Gastroesophageal sphincter (tissue), 4 donors: ENCODE measurements around the gene ALG12. TPM values are rescaled to one million over a fixed set of nuclear protein-coding genes. Genes with fewer than 3 reads are reported as not detected.

Experiments used
- ATAC-seq: fragments of 150-250 bp; one replicate; pipeline ENCODE4 v1.9.1; 2016; ENCODE audit warnings: mild to moderate bottlenecking, moderate library complexity
- H3K27ac ChIP-seq, 4 donors: fragments of 200-600 bp; sonication (generic) in 3 of 4; 1 replicate in 3 of 4; 2 replicates in 1 of 4; pipeline ENCODE4 v1.5.1; 2016 to 2019
- H3K27me3 ChIP-seq: fragments of 200-600 bp; sonication (generic); one replicate; pipeline ENCODE4 v1.5.1; 2019
- H3K36me3 ChIP-seq, 2 donors: fragments of 200-600 bp; sonication (generic); one replicate each; pipeline ENCODE4 v1.5.1; 2019; ENCODE audit warnings: control low read depth in 1 of 2
- H3K4me1 ChIP-seq, 3 donors: fragments of 200-600 bp; sonication (generic); 1 replicate in 2 of 3; 2 replicates in 1 of 3; pipeline ENCODE4 v1.5.1; 2016 to 2019; ENCODE audit warnings: control low read depth in 2 of 3
- H3K4me3 ChIP-seq, 2 donors: fragments of 200-600 bp; sonication (generic); one replicate each; pipeline ENCODE4 v1.5.1; 2019; ENCODE audit warnings: mild to moderate bottlenecking in 1 of 2, moderate library complexity in 1 of 2
- H3K9me3 ChIP-seq, 3 donors: fragments of 200-600 bp; sonication (generic); one replicate each; pipeline ENCODE4 v1.5.1; 2017 to 2019; ENCODE audit warnings: control low read depth in 2 of 3
- CTCF ChIP-seq, 4 experiments: fragments of 200-600 bp in 2 of 4; fragments of 450-650 bp in 2 of 4; sonication (generic) in 1 of 4; IDR thresholded peaks; one replicate each; pipeline ENCODE4 v1.5.1; 2017 to 2019; ENCODE audit warnings: antibody characterized with exemption in 4 of 4, mild to moderate bottlenecking in 2 of 4, moderate library complexity in 2 of 4
- EP300 ChIP-seq: sonication (generic); formaldehyde crosslinking; IDR thresholded peaks from one replicate; pipeline ENCODE4 v1.6.1; 2017; ENCODE audit warnings: antibody characterized with exemption, mild to moderate bottlenecking
- POLR2A ChIP-seq, 2 donors: fragments of 450-650 bp; IDR thresholded peaks; one replicate each; pipeline ENCODE4 v1.6.1; 2017; ENCODE audit warnings: antibody characterized with exemption in 2 of 2, mild to moderate bottlenecking in 2 of 2, moderate library complexity in 1 of 2
- POLR2AphosphoS5 ChIP-seq: sonication (generic); formaldehyde crosslinking; IDR thresholded peaks from one replicate; pipeline ENCODE4 v1.6.1; 2017; ENCODE audit warnings: antibody characterized with exemption
- WGBS, 2 donors: methylation state at CpG; one replicate each; pipeline ENCODE4 v1.1.5; 2018; ENCODE audit warnings: low coverage in 1 of 2; 5-methylcytosine and 5-hydroxymethylcytosine counted together
- total RNA-seq, 4 donors: library from RNA; depleted of rRNA; stranded (reverse); fragments of >200 nt; gene quantifications; one replicate each; pipeline ENCODE4 v1.1.0, GENCODE V29; 2016

Gene ALG12
- total RNA-seq, 4 donors from 2014 or later: 18.8 to 30.0 (median 22.6) TPM

DNA sequence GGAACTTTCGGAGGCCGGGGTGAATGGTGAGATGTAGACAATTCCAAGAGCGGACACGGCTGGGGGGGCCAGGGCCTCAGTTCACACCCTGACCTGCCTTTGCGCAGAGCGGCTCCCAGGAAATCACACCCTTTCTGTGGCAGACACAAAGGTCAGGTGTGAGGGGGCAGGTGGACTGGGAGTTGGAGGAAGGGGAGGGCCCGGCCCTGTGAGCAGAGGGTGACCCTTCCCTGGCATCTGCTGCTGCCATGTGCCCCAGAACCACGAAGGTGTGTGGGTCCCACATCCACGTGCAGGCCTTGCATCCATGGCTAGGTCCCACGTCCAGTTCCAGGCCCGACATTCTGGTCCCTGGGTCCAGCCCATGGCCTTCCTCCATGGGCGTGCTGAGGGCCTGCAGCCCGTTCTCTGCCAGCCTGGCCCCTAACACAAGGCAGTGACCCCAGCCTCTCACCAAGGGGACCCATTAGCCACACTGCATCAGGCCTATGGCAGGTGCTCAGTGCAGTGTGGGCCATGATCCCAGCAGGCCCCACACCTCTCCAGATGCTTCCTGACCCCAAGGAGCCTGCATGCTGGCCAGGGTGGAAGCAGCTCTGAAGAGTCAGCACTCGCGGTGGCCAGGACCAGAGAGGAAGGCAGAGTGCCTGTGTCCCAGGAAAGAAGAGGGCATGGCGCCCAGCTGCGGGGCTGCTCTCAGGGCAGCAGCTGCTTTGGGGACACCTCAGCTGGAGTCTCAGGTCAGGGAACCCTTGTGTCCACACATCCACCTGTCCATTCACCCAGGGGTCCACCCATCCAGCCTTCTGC lies 23.5 kb upstream of the ALG12 start:
- H3K27ac ChIP-seq: no peak overlapping the region
- no peak for ATAC-seq
- H3K36me3 ChIP-seq: no peaks in the 10 kb centered on the region
- WGBS, 2 donors: 87% methylated on average over 3 of the region's 17 CpGs; no CpG with 5 or more reads in 1 of the 2 donors
- peaks cover 0 to 25% (median 9%) of the 10 kb centered on the region in 3 donors for H3K4me1 ChIP-seq
- no peak overlapping the region for H3K4me3 ChIP-seq
- no peaks in the 10 kb centered on the region for H3K27me3 ChIP-seq
- TF ChIP-seq CTCF (IDR thresholded peaks at IDR 0.05): no peak
- TF ChIP-seq EP300: no peak
- TF ChIP-seq POLR2AphosphoS5: no peak
- TF ChIP-seq POLR2A (IDR thresholded peaks at IDR 0.05): no peak
- no peaks in the 10 kb centered on the region for H3K9me3 ChIP-seq

DNA sequence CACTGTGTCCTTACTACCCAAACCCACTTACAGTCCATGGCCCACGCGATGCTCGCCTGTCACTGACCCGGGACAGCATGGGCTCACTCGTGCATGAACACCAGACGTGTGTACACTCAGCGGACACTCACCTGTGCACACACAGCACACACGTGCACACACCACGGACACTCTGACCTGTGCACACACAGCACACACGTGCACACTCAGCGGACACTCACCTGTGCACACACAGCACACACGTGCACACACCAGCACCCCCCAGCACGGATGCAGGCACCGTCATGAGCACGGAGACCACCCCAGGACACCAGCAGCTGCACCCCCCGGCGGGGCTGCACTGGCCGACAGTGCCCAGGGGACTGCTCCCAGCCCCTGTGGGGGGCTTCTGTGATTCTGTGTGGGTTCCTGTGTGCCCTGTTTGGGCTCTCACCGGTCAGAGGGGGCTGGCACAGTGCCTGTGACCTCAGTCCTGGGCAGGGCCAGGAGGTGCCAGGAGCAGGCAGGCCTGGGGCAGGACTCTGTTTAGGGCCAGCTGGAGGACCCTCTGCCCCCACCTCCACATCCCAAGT lies 20.4 kb upstream of the ALG12 start:
- Histone ChIP-seq H3K9me3 (no peaks in the 10 kb centered on the region), H3K4me3 (no peak overlapping the region), H3K27me3 (no peaks in the 10 kb centered on the region), H3K27ac (peak overlapping the region in 3 of 4 donors; percentile 66 to 95 (median 91)), H3K36me3 (no peaks in the 10 kb centered on the region), H3K4me1 (peaks cover 0 to 51% (median 28%) of the 10 kb centered on the region in 3 donors)
- ATAC-seq: no peak
- WGBS, 2 donors: 80% methylated on average over 3 of the region's 19 CpGs; no CpG with 5 or more reads in 1 of the 2 donors
- TF ChIP-seq POLR2AphosphoS5 (no peak), EP300 (no peak), POLR2A (IDR thresholded peaks at IDR 0.05) (no peak), CTCF (IDR thresholded peaks at IDR 0.05) (no peak)

GRCh38 chr22:49937758-49938564 lies 19.7 kb upstream of the ALG12 start:
- TF ChIP-seq POLR2AphosphoS5 (peak; percentile 49), CTCF (IDR thresholded peaks at IDR 0.05) (no peak)
- 79% methylated on average over 8 of the region's 27 CpGs; no CpG with 5 or more reads in 1 of the 2 donors for WGBS, 2 donors
- peaks cover 0 to 58% (median 33%) of the 10 kb centered on the region in 3 donors for H3K4me1 ChIP-seq
- peak overlapping the region in 3 of 4 donors; percentile 91 to 98 (median 95) for H3K27ac ChIP-seq
- no peak for ATAC-seq
- no peaks in the 10 kb centered on the region for H3K36me3 ChIP-seq
- H3K27me3 ChIP-seq: no peaks in the 10 kb centered on the region
- H3K9me3 ChIP-seq: no peaks in the 10 kb centered on the region
- H3K4me3 ChIP-seq: peak overlapping the region in 1 of 2 donors; percentile 61

- Histone ChIP-seq H3K4me3 (peak overlapping the region in 1 of 2 donors; percentile 61), H3K27ac (peak overlapping the region in 3 of 4 donors; percentile 91 to 98 (median 95)), H3K9me3 (no peaks in the 10 kb centered on the region), H3K27me3 (no peaks in the 10 kb centered on the region), H3K4me1 (peaks cover 0 to 66% (median 37%) of the 10 kb centered on the region in 3 donors), H3K36me3 (no peaks in the 10 kb centered on the region)
- no peak for ATAC-seq
- 50% methylated on average over 2 of the region's 21 CpGs; no CpG with 5 or more reads in 1 of the 2 donors for WGBS, 2 donors
- TF ChIP-seq POLR2AphosphoS5: peak; percentile 44
- no peak for TF ChIP-seq CTCF (IDR thresholded peaks at IDR 0.05)
- no peak for TF ChIP-seq EP300
- peak; percentile 9 to 28 for TF ChIP-seq POLR2A (IDR thresholded peaks at IDR 0.05)
Observed at GRCh38 chr22:49936973-49937757, 18.9 kb upstream of the ALG12 start.
